ENCODE measurements around the gene ZNF135. TPM values are rescaled to one million over a fixed set of nuclear protein-coding genes. Genes with fewer than 3 reads are reported as not detected.

Gene ZNF135
- total and polyA plus RNA-seq, 2 experiments from 2014 or later, result 4.8 to 10.3 TPM

GRCh38 chr19:58014141-58014540 lies 44.9 kb upstream of the ZNF135 start:
- Histone ChIP-seq H3F3A (replicated peaks; ENCODE audit: low read depth) (no peaks in the 10 kb centered on the region), H3K27ac (ENCODE audit: low read depth) (no peak overlapping the region), H3K27me3 (ENCODE audit: insufficient read depth) (no peaks in the 10 kb centered on the region), H3K9me2 (ENCODE audit: insufficient read depth) (peaks cover 3% of the 10 kb centered on the region; the same call in 1 of the 2 replicates), H3K4me1 (ENCODE audit: insufficient read depth) (no peaks in the 10 kb centered on the region), H4K20me1 (replicated peaks; ENCODE audit: insufficient read depth) (no peaks in the 10 kb centered on the region), H3K4me3 (no peak overlapping the region), H2AFZ (no peak overlapping the region), H3K36me3 (ENCODE audit: insufficient read depth) (no peaks in the 10 kb centered on the region), H3K79me2 (replicated peaks; ENCODE audit: insufficient read depth) (no peaks in the 10 kb centered on the region), H3K4me2 (0 out of 2 replicates have a peak overlapping the region, but pooled peaks have one; percentile 27)
- Mint-ChIP-seq H3K27me3 (ENCODE audit: insufficient read depth, low read depth, poor library complexity) (peaks cover 6% of the 10 kb centered on the region), H3K4me1 (no peaks in the 10 kb centered on the region; the same call in 2 of the 3 replicates), H3K27ac (no peak overlapping the region), H3K4me3 (no peak overlapping the region), H3K9me3 (peaks cover 79% of the 10 kb centered on the region), H3K36me3 (ENCODE audit: low read depth) (peaks cover 41% of the 10 kb centered on the region)
- no peak for TF ChIP-seq ZNF462 (CRISPR knock-in tag; IDR thresholded peaks at IDR 0.05)
- TF ChIP-seq EZH2phosphoT487 (IDR thresholded peaks at IDR 0.05; ENCODE audit: unreplicated experiment), result no peak
- no peak for TF ChIP-seq ZNF331 (CRISPR knock-in tag; IDR thresholded peaks at IDR 0.05; ENCODE audit: low read depth)
- TF ChIP-seq EZH2 (IDR thresholded peaks at IDR 0.05; ENCODE audit: low read depth, unreplicated experiment), result no peak
- TF ChIP-seq JUNB (IDR thresholded peaks at IDR 0.05; ENCODE audit: unreplicated experiment), result no peak
- no peak for TF ChIP-seq STAT1 (IDR thresholded peaks at IDR 0.05; ENCODE audit: unreplicated experiment)
- TF ChIP-seq NANOG (IDR thresholded peaks at IDR 0.05; ENCODE audit: borderline replicate concordance), result no peak
- no peak for TF ChIP-seq CREB1 (CRISPR knock-in tag; IDR thresholded peaks at IDR 0.05; ENCODE audit: low read depth)
- TF ChIP-seq ETS1 (IDR thresholded peaks at IDR 0.05), result no peak
- no peak for TF ChIP-seq CTCF (conservative IDR thresholded peaks at IDR 0.05; ENCODE audit: low read depth in 2 of 2)
- no peak for TF ChIP-seq REST (IDR thresholded peaks at IDR 0.05; ENCODE audit: unreplicated experiment)
- no peak for TF ChIP-seq ZNF114 (CRISPR knock-in tag; IDR thresholded peaks at IDR 0.05)
- no peak for TF ChIP-seq POLR2AphosphoS5 (IDR thresholded peaks at IDR 0.05; ENCODE audit: low read depth)
- no peak for DNase-seq (ENCODE audit: low spot score)
- no peak for ATAC-seq
